K562 (cell line): Measurements from ENCODE around the gene STT3B. TPM values are rescaled to one million over a fixed set of nuclear protein-coding genes. Genes with fewer than 3 reads are reported as not detected.

ENCODE experiments used
- ATAC-seq: fragments of 200-7000 bp; cut with Tn5 transposase; 3 replicates; pipeline ENCODE4 v1.9.1; 2020; ENCODE audit warnings: moderate library complexity
- BruUV-seq: library from RNA; stranded (reverse); fragments of 400-500 nt; replicated peaks from 2 replicates; lab custom pipeline; 2021; lab: Mats Ljungman, UMichigan
- CTCF ChIA-PET: fragments of 300-600 bp; formaldehyde crosslinking; extraction: SDS; loops from one replicate; lab custom pipeline; 2021; ENCODE audit warnings: low intra/inter-chr PET ratio; lab: Yijun Ruan, JAX
- POLR2A ChIA-PET: fragments of 300-600, 350-650 bp; sonication (Branson Sonifier 250); formaldehyde crosslinking; extraction: SDS; loops from one replicate; lab custom pipeline; 2021; ENCODE audit warnings: antibody characterized with exemption, inconsistent platforms; lab: Yijun Ruan, JAX
- DNase-seq, 4 experiments: peaks; one replicate each; pipeline versions ENCODE4 v3.0.0 to v3.0.0-alpha.2; 2011 to 2018; ENCODE audit warnings: low spot score in 3 of 4, mixed read lengths in 3 of 4; ENCODE audit errors: extremely low read depth in 1 of 4
- FAIRE-seq: peaks from 2 replicates; lab custom pipeline; 2011; peaks lifted over from hg19 to GRCh38; lab: Jason Lieb, UNC
- H2AFZ ChIP-seq: 2 replicates; pipeline ENCODE4 v1.6.0; 2011; ENCODE audit warnings: low read depth, low read length, control low read depth, inconsistent platforms
- H3K27ac ChIP-seq: fragments of 200-600 bp; 3 replicates; pipeline ENCODE4 v1.8.0; 2011; ENCODE audit warnings: low read depth, mild to moderate bottlenecking, control low read depth, inconsistent platforms, low read length, moderate library complexity, mixed read lengths; ENCODE audit errors: extremely low read depth
- H3K27me3 ChIP-seq, 2 experiments: fragments of 300-600 bp in 1 of 2; 2 replicates in 1 of 2; 3 replicates in 1 of 2; pipeline versions ENCODE4 v1.6.0 to v1.8.0; 2011; ENCODE audit warnings: inconsistent platforms in 2 of 2, low read length in 2 of 2, mild to moderate bottlenecking in 1 of 2, mixed read lengths in 1 of 2, moderate library complexity in 1 of 2; ENCODE audit not compliant: control insufficient read depth in 2 of 2, insufficient read depth in 2 of 2
- H3K36me3 ChIP-seq: fragments of 300-600 bp; 3 replicates; pipeline ENCODE4 v1.8.0; 2011; ENCODE audit warnings: mild to moderate bottlenecking, low read length, inconsistent platforms; ENCODE audit not compliant: control insufficient read depth, insufficient read depth
- H3K4me1 ChIP-seq, 2 experiments: fragments of 200-600 bp in 1 of 2; replicated peaks in 1 of 2; 2 replicates in 1 of 2; 3 replicates in 1 of 2; pipeline versions ENCODE4 v1.5.1 to v1.8.0; 2011; ENCODE audit warnings: inconsistent platforms in 2 of 2, low read length in 2 of 2, mild to moderate bottlenecking in 1 of 2, mixed read lengths in 1 of 2, moderate library complexity in 1 of 2; ENCODE audit not compliant: control insufficient read depth in 2 of 2, insufficient read depth in 2 of 2
- H3K4me2 ChIP-seq: 2 replicates; pipeline ENCODE4 v1.6.1; 2011; ENCODE audit warnings: low read length, control low read depth, inconsistent platforms, mixed read lengths; ENCODE audit not compliant: insufficient read depth
- H3K4me3 ChIP-seq: fragments of 200-600 bp; sonication (generic), shearing (Covaris generic); 2 replicates; pipeline ENCODE4 v1.5.1; 2016; ENCODE audit warnings: control low read depth, inconsistent platforms
- H3K79me2 ChIP-seq: fragments of 200-600 bp; 3 replicates; pipeline ENCODE4 v1.8.0; 2011; ENCODE audit warnings: low read length, inconsistent platforms; ENCODE audit not compliant: control insufficient read depth, insufficient read depth
- H3K9ac ChIP-seq, 2 experiments: 2 replicates each; pipeline versions ENCODE4 v1.6.0 to v1.6.1; 2011; ENCODE audit warnings: low read depth in 2 of 2, low read length in 2 of 2, control low read depth in 1 of 2, inconsistent platforms in 1 of 2, mild to moderate bottlenecking in 1 of 2, mixed read lengths in 1 of 2; ENCODE audit not compliant: insufficient read depth in 1 of 2
- H3K9me1 ChIP-seq: one replicate; pipeline ENCODE4 v1.6.0; 2011; ENCODE audit warnings: inconsistent platforms, mild to moderate bottlenecking, low read length, moderate library complexity; ENCODE audit not compliant: control insufficient read depth, insufficient read depth
- H3K9me3 ChIP-seq: replicated peaks from 2 replicates; pipeline ENCODE4 v1.5.1; 2011; ENCODE audit warnings: low read depth, low read length, inconsistent platforms; ENCODE audit not compliant: control insufficient read depth, insufficient read depth
- H4K20me1 ChIP-seq: replicated peaks from 2 replicates; pipeline ENCODE4 v1.6.1; 2011; ENCODE audit warnings: low read length, inconsistent platforms, mixed read lengths; ENCODE audit not compliant: control insufficient read depth, insufficient read depth
- IFI16 ChIP-seq: fragments of 250-450 bp; sonication (Bioruptor Pico); IDR thresholded peaks from 2 replicates; pipeline ENCODE4 v2.1.2; 2022; ENCODE audit warnings: mild to moderate bottlenecking, inconsistent platforms
- NR2C1 ChIP-seq, 2 experiments: fragments of 450-650 bp; IDR thresholded peaks; 2 replicates each; pipeline ENCODE4 v1.6.1; 2017; ENCODE audit warnings: mild to moderate bottlenecking in 2 of 2, antibody characterized with exemption in 1 of 2, inconsistent platforms in 1 of 2, missing compliant biosample characterization in 1 of 2, missing genetic modification characterization in 1 of 2
- RNF2 ChIP-seq: sonication (generic); IDR thresholded peaks from 2 replicates; pipeline ENCODE4 v1.6.1; 2016
- USF1 ChIP-seq: sonication (generic); formaldehyde crosslinking; IDR thresholded peaks from 2 replicates; pipeline ENCODE4 v1.9.0; 2022; ENCODE audit warnings: mild to moderate bottlenecking, missing genetic modification reagents
- ZNF217 ChIP-seq: sonication (generic); formaldehyde crosslinking; IDR thresholded peaks from 2 replicates; pipeline ENCODE4 v1.8.0; 2022; ENCODE audit warnings: mild to moderate bottlenecking, missing genetic modification reagents
- WGBS: fragments of 100-300 bp; shearing (Covaris generic); methylation state at CpG from one replicate; pipeline ENCODE4 v1.1.6; 2016; ENCODE audit warnings: low coverage, mixed read lengths; ENCODE audit not compliant: insufficient coverage; ENCODE audit errors: missing lambda C conversion rate; 5-methylcytosine and 5-hydroxymethylcytosine counted together
- in situ Hi-C: fragments of 300-500 bp; cut with MboI; formaldehyde crosslinking; loops from 4 replicates; pipeline ENCODE4 v1.15.0; 2018; ENCODE audit warnings: inconsistent platforms, mixed read lengths
- intact Hi-C: fragments of 100-400 bp; cut with micrococcal nuclease; formaldehyde crosslinking; loops from 2 replicates; pipeline ENCODE4 v1.14.2; 2022
- polyA plus RNA-seq, 8 experiments: library from polyadenylated mRNA; depleted of rRNA in 4 of 8; stranded (reverse) in 5 of 8; unstranded in 3 of 8; fragments of >200 nt; fragmentation: Nextera tagmentation in 2 of 8; fragmentation: Illumina TruSeq in 1 of 8; extraction: Ambion mirVana in 2 of 8; extraction: Trizol in 1 of 8; gene quantifications; 2 replicates each; pipeline versions ENCODE4 v1.2.1 to v1.2.3, GENCODE V29; 2011 to 2014; ENCODE audit warnings: inconsistent platforms in 1 of 8, missing spikeins in 1 of 8
- total RNA-seq, 7 experiments: library from RNA; depleted of rRNA in 6 of 7; stranded (reverse); fragments of >200 nt in 6 of 7; fragmentation: Illumina TruSeq in 2 of 7; extraction: Trizol in 2 of 7; gene quantifications; 2 replicates each; pipeline versions ENCODE4 v1.2.1 to v1.2.3, GENCODE V29; 2011 to 2021; ENCODE audit warnings: low replicate concordance in 1 of 7

STT3B gene
- total and polyA plus RNA-seq, 9 of the 15 experiments (the other 6 are each of a cell fraction or from before 2014, with no cell fraction given), result 22.4 to 147 (median 100) TPM

GRCh38 chr3:31636049-31636448, 103.3 kb downstream of the STT3B start:
- no TSS peak for BruUV-seq
- Histone ChIP-seq H3K36me3 (peaks cover 52% of the 10 kb centered on the region), H4K20me1 (no peaks in the 10 kb centered on the region), H3K9ac (no peak overlapping the region), H2AFZ (no peak overlapping the region), H3K9me3 (no peaks in the 10 kb centered on the region), H3K4me3 (no peak overlapping the region), H3K4me2 (no peak overlapping the region), H3K27ac (no peak overlapping the region), H3K27me3 (no peaks in the 10 kb centered on the region), H3K79me2 (no peaks in the 10 kb centered on the region), H3K9me1 (no peaks in the 10 kb centered on the region), H3K4me1 (no peaks in the 10 kb centered on the region)
- DNase-seq (no peak), FAIRE-seq (no peak), ATAC-seq (no peak)
- CTCF ChIA-PET, result no interaction called here
- no peak for TF ChIP-seq ZNF217 (CRISPR knock-in tag)
- WGBS, result 95% methylated on average over 4 of the region's 4 CpGs
- in situ Hi-C loops, result no loop called here
- intact Hi-C loops, result no loop called here
- POLR2A ChIA-PET, result interaction anchor here (1.3 kb wide), 1 partner anchor 12 kb away, joined by 5 read pairs; no protein-coding TSS in a partner anchor

GRCh38 chr3:31636694-31637442, 104.1 kb downstream of the STT3B start:
- H3K27ac ChIP-seq, result no peak overlapping the region
- H4K20me1 ChIP-seq, result no peaks in the 10 kb centered on the region
- 64% methylated on average over 2 of the region's 2 CpGs for WGBS
- H3K79me2 ChIP-seq, result no peaks in the 10 kb centered on the region
- no peak overlapping the region for H2AFZ ChIP-seq
- H3K9me1 ChIP-seq, result no peaks in the 10 kb centered on the region
- FAIRE-seq, result no peak
- in situ Hi-C loops (no loop called here), intact Hi-C loops (no loop called here)
- TSS peak; percentile 26 for BruUV-seq
- H3K27me3 ChIP-seq, result no peaks in the 10 kb centered on the region
- no peaks in the 10 kb centered on the region for H3K4me1 ChIP-seq
- H3K9ac ChIP-seq, result no peak overlapping the region
- ChIA-PET POLR2A (interaction anchor here (1.3 kb wide), 1 partner anchor 12 kb away, joined by 5 read pairs; no protein-coding TSS in a partner anchor), CTCF (no interaction called here)
- no peak overlapping the region for H3K4me2 ChIP-seq
- DNase-seq, result no peak
- no peak for ATAC-seq
- no peak overlapping the region for H3K4me3 ChIP-seq
- peaks cover 44% of the 10 kb centered on the region for H3K36me3 ChIP-seq
- H3K9me3 ChIP-seq, result no peaks in the 10 kb centered on the region
- TF ChIP-seq USF1 (CRISPR knock-in tag) (no peak), NR2C1 (IDR thresholded peaks at IDR 0.05) (no peak), NR2C1 (tag; IDR thresholded peaks at IDR 0.05) (no peak), RNF2 (no peak), IFI16 (no peak)
